Measurements from ENCODE around the gene FZD8. TPM values are rescaled to one million over a fixed set of nuclear protein-coding genes. Genes with fewer than 3 reads are reported as not detected.

Gene FZD8
- total RNA-seq, 1 donor from 2014 or later, result 8.9 TPM

- Mint-ChIP-seq H3K4me1 (ENCODE audit: low read depth, unreplicated experiment) (no peaks in the 10 kb centered on the region), H3K36me3 (ENCODE audit: unreplicated experiment) (no peaks in the 10 kb centered on the region), H3K9me3 (ENCODE audit: unreplicated experiment) (no peaks in the 10 kb centered on the region), H3K4me3 (ENCODE audit: unreplicated experiment) (no peak overlapping the region), H3K27me3 (ENCODE audit: unreplicated experiment) (no peaks in the 10 kb centered on the region), H3K27ac (ENCODE audit: unreplicated experiment) (no peak overlapping the region)
- no peak for TF ChIP-seq CTCF (IDR thresholded peaks at IDR 0.05; ENCODE audit: partially characterized antibody, unreplicated experiment)
- DNase-seq, result no peak
Measured at GRCh38 chr10:35684586-35684985, 42.5 kb upstream of the FZD8 start.

- no peaks in the 10 kb centered on the region for H3K36me3 Mint-ChIP-seq (ENCODE audit: unreplicated experiment)
- no peak overlapping the region for H3K27ac Mint-ChIP-seq (ENCODE audit: unreplicated experiment)
- no peaks in the 10 kb centered on the region for H3K9me3 Mint-ChIP-seq (ENCODE audit: unreplicated experiment)
- DNase-seq, result no peak
- no peak for TF ChIP-seq CTCF (IDR thresholded peaks at IDR 0.05; ENCODE audit: partially characterized antibody, unreplicated experiment)
- no peaks in the 10 kb centered on the region for H3K4me1 Mint-ChIP-seq (ENCODE audit: low read depth, unreplicated experiment)
- H3K4me3 Mint-ChIP-seq (ENCODE audit: unreplicated experiment), result no peak overlapping the region
- no peaks in the 10 kb centered on the region for H3K27me3 Mint-ChIP-seq (ENCODE audit: unreplicated experiment)
Measured at GRCh38 chr10:35675846-35676245, 33.8 kb upstream of the FZD8 start.

GRCh38 chr10:35674843-35675242 is 32.7 kb upstream of the FZD8 start:
- no peaks in the 10 kb centered on the region for H3K4me1 Mint-ChIP-seq (ENCODE audit: low read depth, unreplicated experiment)
- no peak overlapping the region for H3K27ac Mint-ChIP-seq (ENCODE audit: unreplicated experiment)
- TF ChIP-seq CTCF (IDR thresholded peaks at IDR 0.05; ENCODE audit: partially characterized antibody, unreplicated experiment), result no peak
- no peaks in the 10 kb centered on the region for H3K36me3 Mint-ChIP-seq (ENCODE audit: unreplicated experiment)
- no peaks in the 10 kb centered on the region for H3K9me3 Mint-ChIP-seq (ENCODE audit: unreplicated experiment)
- peaks cover 3% of the 10 kb centered on the region for H3K27me3 Mint-ChIP-seq (ENCODE audit: unreplicated experiment)
- no peak overlapping the region for H3K4me3 Mint-ChIP-seq (ENCODE audit: unreplicated experiment)
- no peak for DNase-seq

GRCh38 chr10:35668865-35669650 is 27.0 kb upstream of the FZD8 start:
- DNase-seq, result no peak
- no peak for TF ChIP-seq CTCF (IDR thresholded peaks at IDR 0.05; ENCODE audit: partially characterized antibody, unreplicated experiment)
- H3K4me3 Mint-ChIP-seq (ENCODE audit: unreplicated experiment), result no peak overlapping the region
- H3K36me3 Mint-ChIP-seq (ENCODE audit: unreplicated experiment), result peaks cover 14% of the 10 kb centered on the region
- peaks cover 5% of the 10 kb centered on the region for H3K9me3 Mint-ChIP-seq (ENCODE audit: unreplicated experiment)
- H3K27ac Mint-ChIP-seq (ENCODE audit: unreplicated experiment), result no peak overlapping the region
- peaks cover 6% of the 10 kb centered on the region for H3K27me3 Mint-ChIP-seq (ENCODE audit: unreplicated experiment)
- no peaks in the 10 kb centered on the region for H3K4me1 Mint-ChIP-seq (ENCODE audit: low read depth, unreplicated experiment)

DNA sequence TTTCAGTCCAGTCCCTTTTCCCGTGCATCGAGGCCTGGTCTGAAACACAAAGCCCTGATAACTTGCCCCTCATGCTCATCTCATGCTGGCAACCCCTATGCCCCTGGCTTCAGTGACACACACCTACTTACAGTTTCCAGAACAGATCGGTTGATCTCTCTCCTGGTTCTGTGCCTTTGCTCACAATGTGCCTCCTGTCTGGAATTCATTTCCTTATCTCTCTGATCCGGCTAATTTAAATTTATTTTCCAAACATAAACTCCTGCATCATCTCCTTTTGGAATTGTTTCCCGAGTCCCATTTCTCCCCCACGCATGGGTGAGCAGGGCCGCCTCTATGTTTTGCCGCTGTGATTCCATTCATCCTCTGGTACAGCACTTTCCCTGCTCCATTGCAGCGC is 25.9 kb upstream of the FZD8 start:
- Mint-ChIP-seq H3K27ac (ENCODE audit: unreplicated experiment) (no peak overlapping the region), H3K4me1 (ENCODE audit: low read depth, unreplicated experiment) (no peaks in the 10 kb centered on the region), H3K4me3 (ENCODE audit: unreplicated experiment) (no peak overlapping the region), H3K36me3 (ENCODE audit: unreplicated experiment) (peaks cover 14% of the 10 kb centered on the region), H3K9me3 (ENCODE audit: unreplicated experiment) (peaks cover 5% of the 10 kb centered on the region), H3K27me3 (ENCODE audit: unreplicated experiment) (peaks cover 6% of the 10 kb centered on the region)
- no peak for DNase-seq
- TF ChIP-seq CTCF (IDR thresholded peaks at IDR 0.05; ENCODE audit: partially characterized antibody, unreplicated experiment), result no peak
